ENCODE data around the gene PDZRN4.

Gene PDZRN4

GRCh38 chr12:41212625-41213024, 24.5 kb downstream of the PDZRN4 start:
- no peak for TF ChIP-seq TAF1 (IDR thresholded peaks at IDR 0.05; ENCODE audit: borderline replicate concordance, insufficient read depth, low read length)
- TF ChIP-seq POLR2AphosphoS5 (IDR thresholded peaks at IDR 0.05; ENCODE audit: low read depth, low read length), result no peak
- TF ChIP-seq REST (IDR thresholded peaks at IDR 0.05; ENCODE audit: insufficient read depth in 1 of 2, low read depth in 2 of 2, low read length in 2 of 2), result no peak
- no peak for TF ChIP-seq SIN3A (IDR thresholded peaks at IDR 0.05; ENCODE audit: borderline replicate concordance, insufficient read depth, low read length)
- TF ChIP-seq FOXP2 (optimal IDR thresholded peaks at IDR 0.05; ENCODE audit: borderline replicate concordance, extremely low read depth, extremely low read length, insufficient read depth), result no peak

- TF ChIP-seq POLR2AphosphoS5 (IDR thresholded peaks at IDR 0.05; ENCODE audit: low read depth, low read length), result no peak
- no peak for TF ChIP-seq REST (IDR thresholded peaks at IDR 0.05; ENCODE audit: insufficient read depth in 1 of 2, low read depth in 2 of 2, low read length in 2 of 2)
- TF ChIP-seq FOXP2 (optimal IDR thresholded peaks at IDR 0.05; ENCODE audit: borderline replicate concordance, extremely low read depth, extremely low read length, insufficient read depth), result no peak
- no peak for TF ChIP-seq TAF1 (IDR thresholded peaks at IDR 0.05; ENCODE audit: borderline replicate concordance, insufficient read depth, low read length)
- TF ChIP-seq SIN3A (IDR thresholded peaks at IDR 0.05; ENCODE audit: borderline replicate concordance, insufficient read depth, low read length), result no peak
Measured at GRCh38 chr12:41213107-41213506, 25.0 kb downstream of the PDZRN4 start.

- no peak for TF ChIP-seq TAF1 (IDR thresholded peaks at IDR 0.05; ENCODE audit: borderline replicate concordance, insufficient read depth, low read length)
- no peak for TF ChIP-seq POLR2AphosphoS5 (IDR thresholded peaks at IDR 0.05; ENCODE audit: low read depth, low read length)
- TF ChIP-seq REST (IDR thresholded peaks at IDR 0.05; ENCODE audit: insufficient read depth in 1 of 2, low read depth in 2 of 2, low read length in 2 of 2), result no peak
- TF ChIP-seq SIN3A (IDR thresholded peaks at IDR 0.05; ENCODE audit: borderline replicate concordance, insufficient read depth, low read length), result no peak
- no peak for TF ChIP-seq FOXP2 (optimal IDR thresholded peaks at IDR 0.05; ENCODE audit: borderline replicate concordance, extremely low read depth, extremely low read length, insufficient read depth)
Measured at GRCh38 chr12:41213648-41214047, 25.5 kb downstream of the PDZRN4 start.

- TF ChIP-seq POLR2AphosphoS5 (IDR thresholded peaks at IDR 0.05; ENCODE audit: low read depth, low read length) (no peak), TAF1 (IDR thresholded peaks at IDR 0.05; ENCODE audit: borderline replicate concordance, insufficient read depth, low read length) (no peak), FOXP2 (optimal IDR thresholded peaks at IDR 0.05; ENCODE audit: borderline replicate concordance, extremely low read depth, extremely low read length, insufficient read depth) (no peak), REST (IDR thresholded peaks at IDR 0.05; ENCODE audit: insufficient read depth in 1 of 2, low read depth in 2 of 2, low read length in 2 of 2) (no peak), SIN3A (IDR thresholded peaks at IDR 0.05; ENCODE audit: borderline replicate concordance, insufficient read depth, low read length) (no peak)
Measured at GRCh38 chr12:41217727-41218126, 29.6 kb downstream of the PDZRN4 start.

- no peak for TF ChIP-seq REST (IDR thresholded peaks at IDR 0.05; ENCODE audit: insufficient read depth in 1 of 2, low read depth in 2 of 2, low read length in 2 of 2)
- TF ChIP-seq FOXP2 (optimal IDR thresholded peaks at IDR 0.05; ENCODE audit: borderline replicate concordance, extremely low read depth, extremely low read length, insufficient read depth), result no peak
- no peak for TF ChIP-seq POLR2AphosphoS5 (IDR thresholded peaks at IDR 0.05; ENCODE audit: low read depth, low read length)
- TF ChIP-seq SIN3A (IDR thresholded peaks at IDR 0.05; ENCODE audit: borderline replicate concordance, insufficient read depth, low read length), result no peak
- no peak for TF ChIP-seq TAF1 (IDR thresholded peaks at IDR 0.05; ENCODE audit: borderline replicate concordance, insufficient read depth, low read length)
Measured at GRCh38 chr12:41220931-41221330, 32.8 kb downstream of the PDZRN4 start.

All from PFSK-1 (cell line).